ENCODE data around the gene LNP1. TPM values are rescaled to one million over a fixed set of nuclear protein-coding genes. Genes with fewer than 3 reads are reported as not detected.
"Not testable (repeated sequence)": the region's sequence is repeated elsewhere in the genome, so short reads cannot be mapped to it uniquely, and the experiment has no call there.

LNP1 gene
- total RNA-seq, 3 donors from 2014 or later: 0.94 to 1.5 (median 1.1) TPM

DNA sequence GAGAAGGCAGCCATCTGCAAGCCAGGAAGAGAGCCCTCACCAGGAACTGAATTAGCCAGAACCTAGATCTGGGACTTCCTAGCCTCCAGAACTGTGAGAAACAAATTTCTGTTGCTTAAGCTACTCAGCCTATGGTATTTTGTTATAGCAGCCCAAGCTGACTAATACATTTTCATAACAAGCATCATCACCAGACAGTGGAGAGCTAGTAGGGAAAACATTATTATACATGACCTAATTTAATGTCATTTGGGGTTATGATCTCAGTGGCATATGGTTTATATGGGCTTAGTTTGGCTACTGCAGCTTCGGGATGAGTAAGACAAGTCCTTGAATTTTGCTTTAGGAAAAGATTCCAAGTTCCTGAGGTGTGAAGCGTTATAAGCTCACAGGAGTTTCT lies 35.6 kb downstream of the LNP1 start:
- Mint-ChIP-seq H3K27me3 (ENCODE audit: low read depth) (no peaks in the 10 kb centered on the region), H3K36me3 (ENCODE audit: insufficient read depth) (no peaks in the 10 kb centered on the region), H3K4me3 (no peak overlapping the region), H3K9me3 (no peaks in the 10 kb centered on the region), H3K4me1 (ENCODE audit: low read depth) (peaks cover 9% of the 10 kb centered on the region)
- DNase-seq (no peak), ATAC-seq (no peak)

- no peak for ATAC-seq
- peaks cover 2% of the 10 kb centered on the region for H3K36me3 Mint-ChIP-seq (ENCODE audit: insufficient read depth)
These were observed 36.6 kb downstream of the LNP1 start for GRCh38 chr3:100437721-100438622.

GRCh38 chr3:100438623-100438974 lies 37.3 kb downstream of the LNP1 start:
- ATAC-seq (no peak), DNase-seq (no peak)
- Mint-ChIP-seq H3K9me3 (no peaks in the 10 kb centered on the region), H3K4me3 (no peak overlapping the region), H3K4me1 (ENCODE audit: low read depth) (peaks cover 9% of the 10 kb centered on the region), H3K27me3 (ENCODE audit: low read depth) (no peaks in the 10 kb centered on the region), H3K36me3 (ENCODE audit: insufficient read depth) (peaks cover 3% of the 10 kb centered on the region)

More at GRCh38 chr3:100437721-100438622, 36.6 kb downstream of the LNP1 start:
- no peaks in the 10 kb centered on the region for H3K27me3 Mint-ChIP-seq (ENCODE audit: low read depth)
- no peak overlapping the region for H3K4me3 Mint-ChIP-seq
- no peak for DNase-seq
- no peaks in the 10 kb centered on the region for H3K9me3 Mint-ChIP-seq
- peaks cover 9% of the 10 kb centered on the region for H3K4me1 Mint-ChIP-seq (ENCODE audit: low read depth)

GRCh38 chr3:100440895-100441294 lies 39.6 kb downstream of the LNP1 start:
- peaks cover 3% of the 10 kb centered on the region for H3K9me3 Mint-ChIP-seq
- DNase-seq: no peak
- no peak for ATAC-seq
- H3K4me3 Mint-ChIP-seq: no peak overlapping the region
- no peaks in the 10 kb centered on the region for H3K27me3 Mint-ChIP-seq (ENCODE audit: low read depth)
- H3K4me1 Mint-ChIP-seq (ENCODE audit: low read depth): peaks cover 9% of the 10 kb centered on the region
- H3K36me3 Mint-ChIP-seq (ENCODE audit: insufficient read depth): peaks cover 3% of the 10 kb centered on the region

- no peak overlapping the region for H3K4me3 Mint-ChIP-seq
- H3K4me1 Mint-ChIP-seq (ENCODE audit: low read depth): peaks cover 9% of the 10 kb centered on the region
These were observed 42.4 kb downstream of the LNP1 start for GRCh38 chr3:100443690-100444089.

GRCh38 chr3:100447067-100447466 lies 45.7 kb downstream of the LNP1 start:
- H3K4me3 Mint-ChIP-seq; H3K27me3 Mint-ChIP-seq (ENCODE audit: low read depth); ATAC-seq; DNase-seq; H3K36me3 Mint-ChIP-seq (ENCODE audit: insufficient read depth); H3K4me1 Mint-ChIP-seq (ENCODE audit: low read depth); H3K9me3 Mint-ChIP-seq: not testable (repeated sequence)

More at GRCh38 chr3:100443690-100444089, 42.4 kb downstream of the LNP1 start:
- Mint-ChIP-seq H3K9me3 (peaks cover 8% of the 10 kb centered on the region), H3K27me3 (ENCODE audit: low read depth) (no peaks in the 10 kb centered on the region), H3K36me3 (ENCODE audit: insufficient read depth) (peaks cover 3% of the 10 kb centered on the region)
- DNase-seq: no peak
- no peak for ATAC-seq

DNA sequence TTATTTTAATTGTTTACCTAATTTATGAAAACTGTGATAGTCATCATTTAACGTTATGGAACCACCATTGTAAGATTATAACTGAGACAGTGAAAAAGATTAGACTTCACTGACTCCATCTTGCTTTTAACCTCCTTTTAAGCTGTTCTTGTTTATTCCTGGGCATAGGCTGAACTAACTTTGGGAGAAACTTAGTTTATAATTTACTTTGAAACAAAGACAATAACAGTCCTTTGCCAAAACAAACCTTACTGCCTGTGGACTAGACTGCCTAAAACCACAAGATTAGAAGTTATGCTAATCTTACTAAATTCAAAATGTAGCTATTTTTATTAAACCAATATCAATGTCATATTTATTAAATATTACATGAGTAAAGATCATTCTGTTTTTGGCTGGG lies 46.7 kb downstream of the LNP1 start:
- H3K36me3 Mint-ChIP-seq (ENCODE audit: insufficient read depth): no peaks in the 10 kb centered on the region
- H3K4me1 Mint-ChIP-seq (ENCODE audit: low read depth): no peaks in the 10 kb centered on the region
- H3K4me3 Mint-ChIP-seq: no peak overlapping the region
- DNase-seq (no peak), ATAC-seq (no peak)
- H3K27me3 Mint-ChIP-seq (ENCODE audit: low read depth): no peaks in the 10 kb centered on the region
- peaks cover 8% of the 10 kb centered on the region for H3K9me3 Mint-ChIP-seq

DNA sequence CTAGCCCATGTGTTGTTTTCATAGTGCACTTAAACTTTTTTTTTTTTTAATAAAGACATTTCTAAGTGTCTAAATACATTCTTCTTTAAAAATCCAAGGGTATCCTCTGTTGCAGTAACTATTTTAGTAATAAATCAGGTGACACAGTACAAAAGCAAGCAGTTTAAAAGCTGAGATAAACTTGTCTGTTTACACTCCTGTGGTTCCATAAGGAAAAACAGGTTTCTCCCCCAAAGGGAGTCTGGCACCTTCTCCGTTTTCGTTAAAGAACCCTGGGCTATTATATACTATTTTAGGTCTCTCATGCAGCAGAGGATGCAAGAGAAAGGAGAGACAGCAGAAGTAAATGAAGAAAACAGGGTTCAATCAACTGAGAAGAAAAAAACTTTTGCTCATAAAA lies 47.9 kb downstream of the LNP1 start:
- ATAC-seq: no peak
- DNase-seq: no peak
- no peaks in the 10 kb centered on the region for H3K27me3 Mint-ChIP-seq (ENCODE audit: low read depth)

GRCh38 chr3:100454677-100455076 lies 53.3 kb downstream of the LNP1 start:
- H3K4me3 Mint-ChIP-seq: no peak overlapping the region
- no peaks in the 10 kb centered on the region for H3K36me3 Mint-ChIP-seq (ENCODE audit: insufficient read depth)
- ATAC-seq (no peak), DNase-seq (no peak)
- no peaks in the 10 kb centered on the region for H3K9me3 Mint-ChIP-seq
- no peaks in the 10 kb centered on the region for H3K4me1 Mint-ChIP-seq (ENCODE audit: low read depth)
- no peaks in the 10 kb centered on the region for H3K27me3 Mint-ChIP-seq (ENCODE audit: low read depth)

More for the DNA sequence above, 47.9 kb downstream of the LNP1 start:
- Mint-ChIP-seq H3K4me1 (ENCODE audit: low read depth) (no peaks in the 10 kb centered on the region), H3K36me3 (ENCODE audit: insufficient read depth) (no peaks in the 10 kb centered on the region), H3K9me3 (peaks cover 8% of the 10 kb centered on the region), H3K4me3 (no peak overlapping the region)

- Mint-ChIP-seq H3K9me3 (no peaks in the 10 kb centered on the region), H3K4me1 (ENCODE audit: low read depth) (no peaks in the 10 kb centered on the region), H3K36me3 (ENCODE audit: insufficient read depth) (no peaks in the 10 kb centered on the region), H3K27me3 (ENCODE audit: low read depth) (no peaks in the 10 kb centered on the region), H3K4me3 (no peak overlapping the region)
- no peak for ATAC-seq
- DNase-seq: no peak
These were observed 54.7 kb downstream of the LNP1 start for GRCh38 chr3:100455841-100456550.

GRCh38 chr3:100456745-100457144 lies 55.4 kb downstream of the LNP1 start:
- Mint-ChIP-seq H3K36me3 (ENCODE audit: insufficient read depth) (no peaks in the 10 kb centered on the region), H3K27me3 (ENCODE audit: low read depth) (no peaks in the 10 kb centered on the region), H3K4me3 (no peak overlapping the region), H3K4me1 (ENCODE audit: low read depth) (no peaks in the 10 kb centered on the region), H3K9me3 (no peaks in the 10 kb centered on the region)
- ATAC-seq (no peak), DNase-seq (no peak)

DNA sequence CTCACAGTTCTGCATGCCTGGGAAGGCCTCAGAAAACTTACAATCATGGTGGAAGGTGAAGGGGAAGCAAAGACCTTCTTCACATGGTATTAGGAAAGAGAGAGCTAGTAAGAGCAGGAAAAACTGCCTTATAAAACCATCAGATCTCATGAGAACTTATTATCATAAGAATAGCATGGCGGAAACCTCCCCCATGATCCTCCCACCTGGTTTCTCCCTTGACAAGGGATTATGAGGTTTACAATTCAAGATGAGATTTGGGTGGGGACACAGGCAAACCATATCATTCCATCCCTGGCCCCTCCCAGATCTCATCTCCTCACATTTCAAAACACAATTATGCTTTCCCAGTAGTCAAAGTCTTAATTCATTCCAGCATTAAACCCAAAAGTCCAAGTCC lies 56.5 kb downstream of the LNP1 start:
- ATAC-seq: no peak
- no peak overlapping the region for H3K4me3 Mint-ChIP-seq
- H3K27me3 Mint-ChIP-seq (ENCODE audit: low read depth): no peaks in the 10 kb centered on the region
- H3K4me1 Mint-ChIP-seq (ENCODE audit: low read depth): no peaks in the 10 kb centered on the region
- no peak for DNase-seq
- H3K9me3 Mint-ChIP-seq: no peaks in the 10 kb centered on the region
- no peaks in the 10 kb centered on the region for H3K36me3 Mint-ChIP-seq (ENCODE audit: insufficient read depth)

- H3K4me3 Mint-ChIP-seq: no peak overlapping the region
- DNase-seq: no peak
These were observed 57.5 kb downstream of the LNP1 start for GRCh38 chr3:100458814-100459213.

DNA sequence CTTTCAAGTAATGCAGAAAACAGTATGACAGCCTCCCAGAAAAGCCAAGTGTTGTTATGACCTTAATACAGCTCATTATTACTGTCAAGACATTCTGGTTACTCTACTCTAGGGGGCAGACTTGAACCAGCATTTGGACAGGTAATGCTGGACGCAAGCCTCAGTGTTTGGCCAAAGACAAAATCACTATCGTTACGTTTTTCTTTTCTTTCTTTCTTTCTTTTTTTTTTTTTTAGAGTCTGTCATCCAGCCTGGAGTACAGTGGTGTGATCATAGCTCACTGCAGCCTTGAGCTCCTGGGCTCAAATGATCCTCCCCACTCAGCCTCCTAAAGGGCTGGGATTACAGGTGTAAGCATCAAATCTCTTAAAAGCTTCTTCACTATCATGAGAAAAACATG lies 61.7 kb downstream of the LNP1 start:
- Mint-ChIP-seq H3K9me3 (no peaks in the 10 kb centered on the region), H3K4me1 (ENCODE audit: low read depth) (peaks cover 7% of the 10 kb centered on the region), H3K4me3 (no peak overlapping the region), H3K27me3 (ENCODE audit: low read depth) (no peaks in the 10 kb centered on the region), H3K36me3 (ENCODE audit: insufficient read depth) (no peaks in the 10 kb centered on the region)
- peak; percentile 43 to 70 for ATAC-seq
- DNase-seq: no peak

More at GRCh38 chr3:100458814-100459213, 57.5 kb downstream of the LNP1 start:
- Mint-ChIP-seq H3K9me3 (no peaks in the 10 kb centered on the region), H3K4me1 (ENCODE audit: low read depth) (no peaks in the 10 kb centered on the region), H3K36me3 (ENCODE audit: insufficient read depth) (no peaks in the 10 kb centered on the region), H3K27me3 (ENCODE audit: low read depth) (no peaks in the 10 kb centered on the region)
- ATAC-seq: no peak

Measured in activated T-cell treated with anti-CD3 and anti-CD28 coated beads, Interleukin-2, amount 50 U/mL, for 4 hours (primary cell).